Measurements from ENCODE around the gene NLRC5. TPM values are rescaled to one million over a fixed set of nuclear protein-coding genes. Genes with fewer than 3 reads are reported as not detected.
A peak's percentile ranks its signal among the peaks of the same experiment; 100 is the strongest.

NLRC5 gene
- total RNA-seq, 2 experiments from 2014 or later, result 424 to 434 TPM

DNA sequence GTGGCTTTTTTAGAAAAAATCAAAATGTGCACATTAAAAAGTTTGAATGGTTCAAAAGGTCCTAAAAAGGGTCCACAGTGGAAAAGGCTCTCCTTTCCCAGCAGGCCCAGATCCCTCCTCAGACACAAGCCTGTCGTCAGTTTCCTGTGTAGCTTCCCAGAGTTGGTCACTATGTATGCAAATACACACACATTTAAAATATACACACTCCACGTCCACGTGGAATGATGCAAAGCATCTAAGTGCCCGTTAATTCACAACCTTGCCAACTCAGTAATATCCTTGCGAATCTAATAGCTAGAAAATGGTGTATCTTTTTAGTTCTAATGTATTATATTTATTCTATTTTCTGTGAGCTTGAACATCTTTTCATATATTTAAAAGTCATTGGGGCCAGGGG, 17.7 kb downstream of the NLRC5 start:
- POLR2A ChIA-PET, result interaction anchor here (1.0 to 9.9 kb wide), 6 partner anchors 9 to 76 kb away, joined by 3 to 68 read pairs (median 7); partner anchors contain the start of gene NLRC5
- H3K4me3 Mint-ChIP-seq, result no peak overlapping the region
- peaks cover 79% of the 10 kb centered on the region for H3K4me1 ChIP-seq (ENCODE audit: insufficient read depth, low read length)

GRCh38 chr16:57007530-57007929, 18.2 kb downstream of the NLRC5 start:
- Mint-ChIP-seq H3K27me3 (no peaks in the 10 kb centered on the region), H3K4me1 (ENCODE audit: low read depth) (peaks cover 66% of the 10 kb centered on the region), H3K36me3 (ENCODE audit: low read depth) (peaks cover 70% of the 10 kb centered on the region), H3K9me3 (no peaks in the 10 kb centered on the region), H3K27ac (peak overlapping the region; percentile 74), H3K4me3 (no peak overlapping the region)
- H3K27ac ChIP-seq (ENCODE audit: low read depth in 1 of 2, low read length in 2 of 2), result peak overlapping the region in 1 of 2 donors; percentile 30
- H3K9me3 ChIP-seq (ENCODE audit: control insufficient read depth in 1 of 2, insufficient read depth in 1 of 2, low read length in 2 of 2), result no peaks in the 10 kb centered on the region
- intact Hi-C loops (cut with DNase I, micrococcal nuclease), result no loop called here
- H3K36me3 ChIP-seq (ENCODE audit: insufficient read depth, low read length), result peaks cover 36% of the 10 kb centered on the region
- H3K4me3 ChIP-seq (ENCODE audit: low read length), result no peak overlapping the region
- ChIA-PET POLR2A (interaction anchor here (0.6 to 9.9 kb wide), 8 partner anchors 9 to 76 kb away, joined by 3 to 68 read pairs (median 6); partner anchors contain the start of gene NLRC5), CTCF (interaction anchor here (0.7 kb wide), 1 partner anchor 15 kb away, joined by 3 read pairs; no protein-coding TSS in a partner anchor)
- peak in 1 of 14 experiments; percentile 17 for DNase-seq
- TF ChIP-seq, protein P1, sequence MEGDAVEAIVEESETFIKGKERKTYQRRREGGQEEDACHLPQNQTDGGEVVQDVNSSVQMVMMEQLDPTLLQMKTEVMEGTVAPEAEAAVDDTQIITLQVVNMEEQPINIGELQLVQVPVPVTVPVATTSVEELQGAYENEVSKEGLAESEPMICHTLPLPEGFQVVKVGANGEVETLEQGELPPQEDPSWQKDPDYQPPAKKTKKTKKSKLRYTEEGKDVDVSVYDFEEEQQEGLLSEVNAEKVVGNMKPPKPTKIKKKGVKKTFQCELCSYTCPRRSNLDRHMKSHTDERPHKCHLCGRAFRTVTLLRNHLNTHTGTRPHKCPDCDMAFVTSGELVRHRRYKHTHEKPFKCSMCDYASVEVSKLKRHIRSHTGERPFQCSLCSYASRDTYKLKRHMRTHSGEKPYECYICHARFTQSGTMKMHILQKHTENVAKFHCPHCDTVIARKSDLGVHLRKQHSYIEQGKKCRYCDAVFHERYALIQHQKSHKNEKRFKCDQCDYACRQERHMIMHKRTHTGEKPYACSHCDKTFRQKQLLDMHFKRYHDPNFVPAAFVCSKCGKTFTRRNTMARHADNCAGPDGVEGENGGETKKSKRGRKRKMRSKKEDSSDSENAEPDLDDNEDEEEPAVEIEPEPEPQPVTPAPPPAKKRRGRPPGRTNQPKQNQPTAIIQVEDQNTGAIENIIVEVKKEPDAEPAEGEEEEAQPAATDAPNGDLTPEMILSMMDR (IDR thresholded peaks at IDR 0.05), result no peak
- peaks cover 81% of the 10 kb centered on the region for H3K4me1 ChIP-seq (ENCODE audit: insufficient read depth, low read length)
- no peaks in the 10 kb centered on the region for H3K27me3 ChIP-seq (ENCODE audit: control insufficient read depth in 1 of 2, insufficient read depth in 2 of 2, low read length in 2 of 2)
- ATAC-seq (ENCODE audit: poor library complexity), result no peak

More for the DNA sequence above, 17.7 kb downstream of the NLRC5 start:
- no peaks in the 10 kb centered on the region for H3K9me3 Mint-ChIP-seq
- DNase-seq (peak in 2 of 14 experiments; percentile 3 to 8), ATAC-seq (ENCODE audit: poor library complexity) (no peak)
- Histone ChIP-seq H3K27me3 (ENCODE audit: control insufficient read depth in 1 of 2, insufficient read depth in 2 of 2, low read length in 2 of 2) (no peaks in the 10 kb centered on the region), H3K4me3 (ENCODE audit: low read length) (no peak overlapping the region), H3K9me3 (ENCODE audit: control insufficient read depth in 1 of 2, insufficient read depth in 1 of 2, low read length in 2 of 2) (no peaks in the 10 kb centered on the region), H3K27ac (ENCODE audit: low read depth in 1 of 2, low read length in 2 of 2) (peak overlapping the region in 1 of 2 donors; percentile 48), H3K36me3 (ENCODE audit: insufficient read depth, low read length) (peaks cover 36% of the 10 kb centered on the region)
- TF ChIP-seq, protein P1 (IDR thresholded peaks at IDR 0.05), result no peak
- peaks cover 70% of the 10 kb centered on the region for H3K36me3 Mint-ChIP-seq (ENCODE audit: low read depth)
- CTCF ChIA-PET, result interaction anchor here (0.7 kb wide), 1 partner anchor 14 kb away, joined by 3 read pairs; no protein-coding TSS in a partner anchor
- H3K27ac Mint-ChIP-seq, result peak overlapping the region; percentile 74
- H3K4me1 Mint-ChIP-seq (ENCODE audit: low read depth), result peaks cover 65% of the 10 kb centered on the region
- H3K27me3 Mint-ChIP-seq, result no peaks in the 10 kb centered on the region
- intact Hi-C loops (cut with DNase I, micrococcal nuclease), result no loop called here

DNA sequence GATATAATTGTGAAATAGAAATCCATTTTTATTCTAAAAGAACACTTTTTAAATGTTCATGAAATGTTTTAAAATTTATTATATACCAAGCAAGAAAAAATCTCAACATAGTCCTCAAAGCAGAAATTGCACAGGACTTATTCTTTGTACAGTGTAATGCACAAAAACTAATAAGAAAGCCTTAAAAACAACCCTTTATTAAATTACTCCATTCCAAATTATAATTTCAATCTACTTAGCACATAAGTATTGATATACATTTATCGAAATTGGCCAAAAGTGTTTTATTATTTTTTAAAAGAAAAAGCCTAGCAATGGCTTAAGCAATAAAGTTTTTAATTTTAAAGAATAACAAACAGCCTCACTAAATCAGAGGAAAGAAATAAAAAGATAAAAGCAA, 19.1 kb downstream of the NLRC5 start:
- Histone ChIP-seq H3K9me3 (ENCODE audit: control insufficient read depth in 1 of 2, insufficient read depth in 1 of 2, low read length in 2 of 2) (no peaks in the 10 kb centered on the region), H3K4me1 (ENCODE audit: insufficient read depth, low read length) (peaks cover 78% of the 10 kb centered on the region), H3K27ac (ENCODE audit: low read depth in 1 of 2, low read length in 2 of 2) (no peak overlapping the region), H3K4me3 (ENCODE audit: low read length) (no peak overlapping the region), H3K36me3 (ENCODE audit: insufficient read depth, low read length) (peaks cover 33% of the 10 kb centered on the region), H3K27me3 (ENCODE audit: control insufficient read depth in 1 of 2, insufficient read depth in 2 of 2, low read length in 2 of 2) (no peaks in the 10 kb centered on the region)
- no peaks in the 10 kb centered on the region for H3K9me3 Mint-ChIP-seq
- ChIA-PET POLR2A (interaction anchor here (1.7 to 9.9 kb wide), 6 partner anchors 9 to 19 kb away, joined by 5 to 68 read pairs (median 7); partner anchors contain the start of gene NLRC5), CTCF (no interaction called here)
- TF ChIP-seq, protein P1 (IDR thresholded peaks at IDR 0.05), result no peak
- ATAC-seq (ENCODE audit: poor library complexity) (no peak), DNase-seq (no peak)
- no peaks in the 10 kb centered on the region for H3K27me3 Mint-ChIP-seq
- H3K4me1 Mint-ChIP-seq (ENCODE audit: low read depth), result peaks cover 68% of the 10 kb centered on the region
- H3K27ac Mint-ChIP-seq, result peak overlapping the region; percentile 91
- peaks cover 62% of the 10 kb centered on the region for H3K36me3 Mint-ChIP-seq (ENCODE audit: low read depth)
- intact Hi-C loops (cut with DNase I, micrococcal nuclease), result no loop called here
- H3K4me3 Mint-ChIP-seq, result no peak overlapping the region
